ENCODE measurements around the gene TNFSF4.

DNA sequence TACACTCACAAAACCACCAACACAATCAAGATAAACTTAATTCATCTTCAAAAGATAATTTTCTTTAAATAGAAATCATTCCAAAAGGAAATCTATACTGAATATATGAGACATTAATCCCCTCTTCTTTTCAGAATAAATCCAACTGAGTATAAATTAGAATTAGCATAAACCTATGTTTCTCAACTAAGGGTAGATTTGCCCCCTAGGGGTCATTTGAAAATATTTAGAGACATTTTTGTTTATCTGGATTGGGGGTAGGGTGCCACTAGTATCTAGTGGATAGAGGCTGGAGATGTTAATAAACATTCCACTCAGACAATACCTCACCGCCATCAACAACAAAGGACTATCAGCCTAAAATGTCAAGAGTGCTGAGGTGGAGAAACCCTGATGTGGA, 6.5 kb upstream of the TNFSF4 start:
- TF ChIP-seq, protein P1, sequence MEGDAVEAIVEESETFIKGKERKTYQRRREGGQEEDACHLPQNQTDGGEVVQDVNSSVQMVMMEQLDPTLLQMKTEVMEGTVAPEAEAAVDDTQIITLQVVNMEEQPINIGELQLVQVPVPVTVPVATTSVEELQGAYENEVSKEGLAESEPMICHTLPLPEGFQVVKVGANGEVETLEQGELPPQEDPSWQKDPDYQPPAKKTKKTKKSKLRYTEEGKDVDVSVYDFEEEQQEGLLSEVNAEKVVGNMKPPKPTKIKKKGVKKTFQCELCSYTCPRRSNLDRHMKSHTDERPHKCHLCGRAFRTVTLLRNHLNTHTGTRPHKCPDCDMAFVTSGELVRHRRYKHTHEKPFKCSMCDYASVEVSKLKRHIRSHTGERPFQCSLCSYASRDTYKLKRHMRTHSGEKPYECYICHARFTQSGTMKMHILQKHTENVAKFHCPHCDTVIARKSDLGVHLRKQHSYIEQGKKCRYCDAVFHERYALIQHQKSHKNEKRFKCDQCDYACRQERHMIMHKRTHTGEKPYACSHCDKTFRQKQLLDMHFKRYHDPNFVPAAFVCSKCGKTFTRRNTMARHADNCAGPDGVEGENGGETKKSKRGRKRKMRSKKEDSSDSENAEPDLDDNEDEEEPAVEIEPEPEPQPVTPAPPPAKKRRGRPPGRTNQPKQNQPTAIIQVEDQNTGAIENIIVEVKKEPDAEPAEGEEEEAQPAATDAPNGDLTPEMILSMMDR (conservative IDR thresholded peaks at IDR 0.05; ENCODE audit: low read depth, low read length): no peak
- TF ChIP-seq POLR2A (IDR thresholded peaks at IDR 0.05; ENCODE audit: low read depth, low read length) (no peak), RAD21 (IDR thresholded peaks at IDR 0.05; ENCODE audit: low read length) (no peak)
